H1 (cell line): ENCODE data around the gene SGCD. TPM values are rescaled to one million over a fixed set of nuclear protein-coding genes. Genes with fewer than 3 reads are reported as not detected.

Source experiments
- CTCF ChIP-seq, 3 experiments: IDR thresholded peaks; 1 replicate in 2 of 3; 2 replicates in 1 of 3; pipeline versions ENCODE4 v1.5.1 to v1.6.1; 2011; ENCODE audit warnings: low read length in 3 of 3, mild to moderate bottlenecking in 3 of 3, inconsistent platforms in 2 of 3, low read depth in 1 of 3, moderate library complexity in 1 of 3; ENCODE audit not compliant: insufficient read depth in 1 of 3; ENCODE audit errors: control extremely low read depth in 1 of 3
- POLR2A ChIP-seq, 2 experiments: IDR thresholded peaks; 1 replicate in 1 of 2; 2 replicates in 1 of 2; pipeline ENCODE4 v1.6.1; 2011; ENCODE audit warnings: low read depth in 2 of 2, low read length in 2 of 2, mild to moderate bottlenecking in 2 of 2; ENCODE audit errors: control extremely low read depth in 1 of 2
- SP2 ChIP-seq: IDR thresholded peaks from 2 replicates; pipeline ENCODE4 v1.6.1; 2012; ENCODE audit warnings: mild to moderate bottlenecking, low read length, inconsistent platforms
- polyA plus RNA-seq, 7 experiments: library from polyadenylated mRNA; depleted of rRNA in 3 of 7; stranded (reverse) in 5 of 7; unstranded in 2 of 7; fragments of >200 nt in 5 of 7; fragments of 200-250 nt in 2 of 7; gene quantifications; 1 replicate in 5 of 7; 2 replicates in 1 of 7; 4 replicates in 1 of 7; pipeline versions ENCODE4 v1.2.1 to v1.2.3, GENCODE V29; 2011 to 2013; ENCODE audit warnings: missing spikeins in 2 of 7, mixed read lengths in 2 of 7
- total RNA-seq: library from RNA; stranded (reverse); fragmentation: NEBNext Ultra II Directional; extraction: Animal tissue kit (Norgen Biotek cat#: 25700); gene quantifications from 2 replicates; pipeline ENCODE4 v1.2.1, GENCODE V29; 2021

SGCD gene
- total and polyA plus RNA-seq, 2 of the 8 experiments (the other 6 are each of a cell fraction or from before 2014, with no cell fraction given) = 0.04 to 0.08 TPM

- no peak for TF ChIP-seq CTCF (IDR thresholded peaks at IDR 0.05; ENCODE audit: control extremely low read depth in 1 of 3, insufficient read depth in 1 of 3, low read depth in 1 of 3, low read length in 3 of 3)
- no peak for TF ChIP-seq POLR2A (IDR thresholded peaks at IDR 0.05; ENCODE audit: control extremely low read depth in 1 of 2, low read depth in 2 of 2, low read length in 2 of 2)
- no peak for TF ChIP-seq SP2
Measured at GRCh38 chr5:156560002-156560401, 233.0 kb downstream of the SGCD start (continued).
